Karpas-422 (cell line): ENCODE measurements around the gene P2RY6. TPM values are rescaled to one million over a fixed set of nuclear protein-coding genes. Genes with fewer than 3 reads are reported as not detected.

Experiments
- DNase-seq: peaks from one replicate; pipeline ENCODE4 v3.0.0-alpha.2; 2015
- H2AFZ ChIP-seq: fragments of 200-600 bp; sonication (generic); 2 replicates; pipeline ENCODE4 v1.6.1; 2014; ENCODE audit warnings: antibody characterized with exemption, low read length, mixed read lengths
- H3K27ac ChIP-seq: fragments of 200-600 bp; sonication (generic); 2 replicates; pipeline ENCODE4 v1.5.1; 2014; ENCODE audit warnings: mild to moderate bottlenecking, low read length, moderate library complexity
- H3K27me3 ChIP-seq: fragments of 200-600 bp; sonication (generic); 2 replicates; pipeline ENCODE4 v1.6.1; 2014; ENCODE audit warnings: low read length, mixed read lengths
- H3K36me3 ChIP-seq: fragments of 200-600 bp; sonication (generic); 2 replicates; pipeline ENCODE4 v1.6.1; 2014; ENCODE audit warnings: low read length, mixed read lengths; ENCODE audit not compliant: insufficient read depth
- H3K4me1 ChIP-seq: fragments of 200-600 bp; sonication (generic); 2 replicates; pipeline ENCODE4 v1.6.1; 2014; ENCODE audit warnings: mild to moderate bottlenecking, low read length, mixed read lengths
- H3K4me2 ChIP-seq: fragments of 200-600 bp; sonication (generic); 2 replicates; pipeline ENCODE4 v1.6.1; 2014; ENCODE audit warnings: low read length, low read depth, mild to moderate bottlenecking; ENCODE audit not compliant: poor library complexity, severe bottlenecking
- H3K4me3 ChIP-seq: fragments of 200-600 bp; sonication (generic); 2 replicates; pipeline ENCODE4 v1.5.1; 2014; ENCODE audit warnings: mild to moderate bottlenecking, antibody characterized with exemption, low read length, mixed read lengths
- H3K79me2 ChIP-seq: fragments of 200-600 bp; sonication (generic); 2 replicates; pipeline ENCODE4 v1.6.1; 2014; ENCODE audit warnings: mild to moderate bottlenecking, low read length, mixed read lengths
- H3K9ac ChIP-seq: fragments of 200-600 bp; sonication (generic); 2 replicates; pipeline ENCODE4 v1.6.0; 2014; ENCODE audit warnings: low read length
- H3K9me2 ChIP-seq: fragments of 200-600 bp; sonication (generic), shearing (Covaris generic); replicated peaks from 2 replicates; pipeline ENCODE4 v1.6.0; 2014; ENCODE audit warnings: mild to moderate bottlenecking, low read length, moderate library complexity; ENCODE audit not compliant: insufficient read depth
- H3K9me3 ChIP-seq: fragments of 300-700, 200-600 bp; sonication (generic); 2 replicates; pipeline ENCODE4 v1.6.1; 2014; ENCODE audit warnings: low read length, mixed read lengths
- H4K20me1 ChIP-seq: fragments of 200-600 bp; sonication (generic); 2 replicates; pipeline ENCODE4 v1.6.1; 2014; ENCODE audit warnings: mild to moderate bottlenecking, antibody characterized with exemption, low read length, low read depth; ENCODE audit not compliant: insufficient read depth
- total RNA-seq: library from RNA; depleted of rRNA; stranded (reverse); fragments of >200 nt; shearing (Covaris generic); gene quantifications from 2 replicates; pipeline ENCODE4 v1.2.3, GENCODE V29; 2014; ENCODE audit warnings: low replicate concordance

The P2RY6 gene
- total RNA-seq, 1 experiment from 2014 or later: not detected

DNA sequence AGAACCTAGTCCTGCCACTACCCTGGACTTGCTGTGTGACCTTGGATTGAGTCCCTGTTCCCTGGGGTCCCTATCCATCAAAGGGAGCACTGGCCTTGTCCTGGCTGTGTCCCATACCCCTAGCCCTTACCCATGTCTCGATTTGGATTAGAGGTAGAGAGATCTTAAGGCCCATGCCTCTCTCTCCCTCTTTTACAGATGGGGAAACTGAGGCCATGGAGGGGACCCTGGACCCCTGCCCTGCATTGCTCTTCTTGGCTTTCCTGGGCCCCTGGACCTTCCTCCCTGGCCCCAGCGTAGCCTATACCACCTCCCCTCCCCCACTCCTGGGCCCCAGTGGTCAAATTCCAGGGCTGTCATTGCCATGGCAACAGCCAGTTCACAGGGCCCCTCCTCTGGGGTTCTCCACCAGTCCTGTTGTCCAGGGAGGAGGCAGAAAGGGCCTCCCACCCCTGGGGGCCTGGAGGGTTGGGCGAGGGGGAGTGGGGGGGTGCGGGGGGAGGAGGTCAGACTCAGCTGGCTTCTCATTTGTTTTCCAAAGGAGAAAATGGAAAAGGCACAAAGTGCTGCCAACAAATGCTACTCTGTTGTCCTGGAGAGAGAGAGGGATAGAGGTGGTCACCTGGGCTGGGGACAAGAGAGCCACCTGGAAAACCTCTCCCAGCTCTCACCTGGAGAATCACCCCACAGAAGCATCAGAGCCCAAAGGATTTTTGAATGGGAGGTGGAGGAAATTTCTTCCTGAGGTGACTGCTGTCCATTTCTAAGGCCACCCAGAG, 59.2 kb downstream of the P2RY6 start:
- Histone ChIP-seq H3K27me3 (no peaks in the 10 kb centered on the region), H3K79me2 (no peaks in the 10 kb centered on the region), H3K9me2 (no peaks in the 10 kb centered on the region), H3K36me3 (no peaks in the 10 kb centered on the region), H3K9me3 (no peaks in the 10 kb centered on the region), H3K4me1 (peaks cover 11% of the 10 kb centered on the region), H3K4me2 (no peak overlapping the region), H2AFZ (no peak overlapping the region), H3K9ac (no peak overlapping the region), H4K20me1 (no peaks in the 10 kb centered on the region), H3K27ac (no peak overlapping the region), H3K4me3 (no peak overlapping the region)
- no peak for DNase-seq

DNA sequence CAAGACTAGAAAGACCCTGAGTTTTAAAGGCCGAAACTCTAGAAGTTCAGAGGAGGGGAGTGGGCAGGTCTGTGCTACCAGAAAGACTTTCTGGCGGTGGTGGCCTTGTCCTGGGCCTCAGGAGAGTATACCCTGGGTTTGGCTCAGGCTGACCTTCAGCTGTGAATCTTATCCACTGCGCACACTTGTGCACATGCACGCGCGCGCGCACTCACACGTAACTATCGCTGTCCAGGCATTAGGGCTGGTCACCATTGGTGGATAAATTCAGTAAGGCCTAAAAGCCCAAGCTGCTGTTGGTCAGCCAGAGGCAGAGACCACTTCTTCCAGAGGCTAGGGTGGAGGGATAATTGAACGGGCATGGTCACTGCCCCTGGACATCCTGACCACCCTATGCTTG, 61.0 kb downstream of the P2RY6 start:
- Histone ChIP-seq H2AFZ (no peak overlapping the region), H3K4me2 (no peak overlapping the region), H3K9me2 (no peaks in the 10 kb centered on the region), H3K9ac (no peak overlapping the region), H4K20me1 (no peaks in the 10 kb centered on the region), H3K27ac (no peak overlapping the region), H3K27me3 (no peaks in the 10 kb centered on the region), H3K4me1 (peaks cover 4% of the 10 kb centered on the region; the same call in 1 of the 2 replicates), H3K36me3 (no peaks in the 10 kb centered on the region), H3K79me2 (no peaks in the 10 kb centered on the region), H3K9me3 (no peaks in the 10 kb centered on the region), H3K4me3 (no peak overlapping the region)
- no peak for DNase-seq

DNA sequence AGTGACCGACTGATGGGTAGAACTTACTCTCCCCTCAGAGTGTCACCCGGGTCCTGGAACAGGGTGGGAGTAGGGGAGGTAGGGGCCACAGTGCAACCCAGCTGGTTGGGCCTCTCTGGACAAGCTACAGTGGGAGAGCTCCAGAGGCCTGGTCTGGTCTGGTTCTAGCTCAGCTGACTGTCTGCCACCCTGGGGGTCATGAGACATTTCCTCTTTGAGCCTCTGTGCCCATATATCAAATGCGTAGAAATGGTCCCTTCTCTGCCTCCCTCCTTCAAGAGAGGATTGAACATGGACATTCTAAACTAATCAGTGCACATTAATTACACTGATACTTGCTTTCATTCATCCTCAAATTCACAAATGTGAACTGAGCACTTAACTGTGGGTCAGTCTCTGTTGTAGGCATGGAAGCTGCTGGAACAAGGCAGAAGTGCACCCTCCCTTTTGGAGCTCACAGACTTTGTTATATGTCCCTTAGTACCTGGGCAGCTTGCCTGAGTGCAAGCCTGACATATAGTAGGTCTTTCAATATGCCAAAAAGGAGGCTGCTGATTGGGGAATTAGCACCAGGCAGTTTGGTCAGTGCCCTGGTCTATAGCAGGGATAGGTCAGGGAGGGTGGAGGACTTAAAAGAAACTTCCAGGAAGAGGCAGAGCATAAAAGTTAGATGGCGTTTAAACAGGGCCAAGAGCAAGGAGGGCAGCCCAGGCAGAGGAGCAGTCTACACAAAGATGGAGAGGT, 61.7 kb downstream of the P2RY6 start:
- no peak overlapping the region for H3K4me2 ChIP-seq

GRCh38 chr11:73334384-73335203, 62.5 kb downstream of the P2RY6 start:
- Histone ChIP-seq H4K20me1 (no peaks in the 10 kb centered on the region), H3K9me2 (no peaks in the 10 kb centered on the region), H3K9ac (no peak overlapping the region), H3K36me3 (no peaks in the 10 kb centered on the region), H3K4me2 (no peak overlapping the region), H3K79me2 (no peaks in the 10 kb centered on the region), H3K4me1 (peaks cover 4% of the 10 kb centered on the region; the same call in 1 of the 2 replicates), H3K27ac (no peak overlapping the region), H3K9me3 (no peaks in the 10 kb centered on the region), H2AFZ (no peak overlapping the region), H3K4me3 (no peak overlapping the region), H3K27me3 (no peaks in the 10 kb centered on the region)
- no peak for DNase-seq

More for the DNA sequence above, 61.7 kb downstream of the P2RY6 start:
- Histone ChIP-seq H3K4me3 (no peak overlapping the region), H3K27me3 (no peaks in the 10 kb centered on the region), H3K4me1 (peaks cover 4% of the 10 kb centered on the region; the same call in 1 of the 2 replicates), H3K36me3 (no peaks in the 10 kb centered on the region), H2AFZ (no peak overlapping the region), H3K9ac (no peak overlapping the region), H3K27ac (no peak overlapping the region), H3K9me3 (no peaks in the 10 kb centered on the region), H4K20me1 (no peaks in the 10 kb centered on the region), H3K79me2 (no peaks in the 10 kb centered on the region), H3K9me2 (no peaks in the 10 kb centered on the region)
- no peak for DNase-seq

- Histone ChIP-seq H3K9me3 (no peaks in the 10 kb centered on the region), H3K36me3 (no peaks in the 10 kb centered on the region), H4K20me1 (no peaks in the 10 kb centered on the region), H3K79me2 (no peaks in the 10 kb centered on the region), H3K4me1 (peaks cover 4% of the 10 kb centered on the region; the same call in 1 of the 2 replicates), H3K27me3 (no peaks in the 10 kb centered on the region), H3K9ac (no peak overlapping the region), H3K9me2 (no peaks in the 10 kb centered on the region), H3K27ac (no peak overlapping the region), H3K4me2 (no peak overlapping the region), H2AFZ (no peak overlapping the region), H3K4me3 (no peak overlapping the region)
- peak; percentile 91 for DNase-seq
These were observed 63.2 kb downstream of the P2RY6 start for GRCh38 chr11:73335204-73335923.

DNA sequence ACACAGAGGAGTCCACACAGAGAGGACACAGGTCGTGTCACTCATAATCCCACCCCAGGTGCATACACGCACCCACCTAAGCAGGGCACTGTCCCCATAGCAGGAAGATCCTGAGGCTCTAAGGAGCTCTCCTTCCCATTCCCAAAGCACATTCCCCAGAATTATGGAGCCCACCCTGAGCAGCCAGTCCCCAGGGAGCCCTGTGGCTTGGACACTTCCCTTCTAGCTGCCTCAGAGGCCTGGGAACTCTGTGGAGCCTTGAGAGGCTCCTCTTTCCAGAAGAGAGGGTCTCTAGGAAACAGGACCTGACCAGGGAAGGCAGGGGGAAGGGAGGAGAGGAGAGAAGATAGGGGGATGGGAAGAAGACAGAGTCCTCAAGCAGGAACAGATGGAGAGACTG, 65.7 kb downstream of the P2RY6 start:
- H2AFZ ChIP-seq: no peak overlapping the region
- no peak overlapping the region for H3K9ac ChIP-seq
- no peaks in the 10 kb centered on the region for H4K20me1 ChIP-seq
- H3K36me3 ChIP-seq: no peaks in the 10 kb centered on the region
- H3K4me2 ChIP-seq: no peak overlapping the region
- no peak for DNase-seq
- no peaks in the 10 kb centered on the region for H3K9me2 ChIP-seq
- no peaks in the 10 kb centered on the region for H3K9me3 ChIP-seq
- H3K27ac ChIP-seq: no peak overlapping the region
- H3K4me3 ChIP-seq: no peak overlapping the region
- no peaks in the 10 kb centered on the region for H3K27me3 ChIP-seq
- H3K4me1 ChIP-seq: peaks cover 4% of the 10 kb centered on the region; the same call in 1 of the 2 replicates
- H3K79me2 ChIP-seq: no peaks in the 10 kb centered on the region

DNA sequence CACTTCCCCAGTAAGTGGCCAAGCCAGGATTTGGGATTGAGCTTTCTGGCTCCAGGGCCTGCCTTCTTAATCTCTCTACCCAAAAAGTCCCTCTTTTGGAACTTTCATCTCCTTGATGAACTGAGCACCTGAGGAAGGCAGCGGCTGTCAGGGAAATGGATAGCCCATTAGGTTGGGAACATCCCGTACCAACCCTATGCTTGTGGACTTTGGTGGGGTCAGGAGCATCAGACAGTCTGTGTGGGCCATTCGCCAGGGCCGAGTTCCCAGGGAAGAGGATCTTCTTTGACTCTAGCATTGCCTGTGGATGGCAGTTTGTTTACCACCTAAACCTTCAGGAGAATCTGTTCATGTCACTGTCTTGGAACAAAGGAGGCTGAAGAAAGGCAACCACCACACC, 66.1 kb downstream of the P2RY6 start:
- no peaks in the 10 kb centered on the region for H3K9me2 ChIP-seq
- H3K9ac ChIP-seq: no peak overlapping the region
- H3K4me2 ChIP-seq: no peak overlapping the region
- H3K4me1 ChIP-seq: peaks cover 4% of the 10 kb centered on the region; the same call in 1 of the 2 replicates
- no peaks in the 10 kb centered on the region for H3K79me2 ChIP-seq
- no peak for DNase-seq
- H3K4me3 ChIP-seq: no peak overlapping the region
- no peak overlapping the region for H3K27ac ChIP-seq
- H4K20me1 ChIP-seq: no peaks in the 10 kb centered on the region
- no peaks in the 10 kb centered on the region for H3K9me3 ChIP-seq
- H3K36me3 ChIP-seq: no peaks in the 10 kb centered on the region
- H3K27me3 ChIP-seq: no peaks in the 10 kb centered on the region
- H2AFZ ChIP-seq: no peak overlapping the region
